ENCODE results near the gene HTR3D.

DNA sequence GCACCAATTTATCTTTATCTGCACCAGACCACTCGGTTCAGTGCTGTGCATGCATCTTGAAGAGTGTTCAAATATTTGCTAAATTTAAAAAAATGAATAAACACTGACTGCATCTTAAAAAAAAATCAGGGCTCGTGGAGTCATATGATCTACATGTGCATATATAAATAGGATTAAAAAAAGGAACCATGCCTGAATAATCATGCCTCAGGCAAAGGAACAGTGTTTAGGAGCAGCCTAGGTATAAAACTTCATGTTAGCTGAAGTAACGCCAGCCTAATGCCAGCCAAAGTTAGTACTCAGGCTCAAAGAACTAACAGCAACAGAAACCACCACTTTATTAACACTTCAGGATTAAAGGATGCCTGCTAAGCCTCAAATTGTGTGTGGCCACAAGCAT lies 23.4 kb upstream of the HTR3D start:
- TF ChIP-seq, protein P1, sequence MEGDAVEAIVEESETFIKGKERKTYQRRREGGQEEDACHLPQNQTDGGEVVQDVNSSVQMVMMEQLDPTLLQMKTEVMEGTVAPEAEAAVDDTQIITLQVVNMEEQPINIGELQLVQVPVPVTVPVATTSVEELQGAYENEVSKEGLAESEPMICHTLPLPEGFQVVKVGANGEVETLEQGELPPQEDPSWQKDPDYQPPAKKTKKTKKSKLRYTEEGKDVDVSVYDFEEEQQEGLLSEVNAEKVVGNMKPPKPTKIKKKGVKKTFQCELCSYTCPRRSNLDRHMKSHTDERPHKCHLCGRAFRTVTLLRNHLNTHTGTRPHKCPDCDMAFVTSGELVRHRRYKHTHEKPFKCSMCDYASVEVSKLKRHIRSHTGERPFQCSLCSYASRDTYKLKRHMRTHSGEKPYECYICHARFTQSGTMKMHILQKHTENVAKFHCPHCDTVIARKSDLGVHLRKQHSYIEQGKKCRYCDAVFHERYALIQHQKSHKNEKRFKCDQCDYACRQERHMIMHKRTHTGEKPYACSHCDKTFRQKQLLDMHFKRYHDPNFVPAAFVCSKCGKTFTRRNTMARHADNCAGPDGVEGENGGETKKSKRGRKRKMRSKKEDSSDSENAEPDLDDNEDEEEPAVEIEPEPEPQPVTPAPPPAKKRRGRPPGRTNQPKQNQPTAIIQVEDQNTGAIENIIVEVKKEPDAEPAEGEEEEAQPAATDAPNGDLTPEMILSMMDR (IDR thresholded peaks at IDR 0.05; ENCODE audit: low read depth, low read length, poor library complexity, severe bottlenecking), result no peak
- no peak for TF ChIP-seq EZH2phosphoT487 (IDR thresholded peaks at IDR 0.05; ENCODE audit: borderline replicate concordance, low read length)
